ENCODE measurements around the gene ZBTB46. TPM values are rescaled to one million over a fixed set of nuclear protein-coding genes. Genes with fewer than 3 reads are reported as not detected.
A peak's percentile ranks its signal among the peaks of the same experiment; 100 is the strongest.

The ZBTB46 gene
- total and polyA plus RNA-seq, 2 donors: 3.7 to 5.8 TPM

DNA sequence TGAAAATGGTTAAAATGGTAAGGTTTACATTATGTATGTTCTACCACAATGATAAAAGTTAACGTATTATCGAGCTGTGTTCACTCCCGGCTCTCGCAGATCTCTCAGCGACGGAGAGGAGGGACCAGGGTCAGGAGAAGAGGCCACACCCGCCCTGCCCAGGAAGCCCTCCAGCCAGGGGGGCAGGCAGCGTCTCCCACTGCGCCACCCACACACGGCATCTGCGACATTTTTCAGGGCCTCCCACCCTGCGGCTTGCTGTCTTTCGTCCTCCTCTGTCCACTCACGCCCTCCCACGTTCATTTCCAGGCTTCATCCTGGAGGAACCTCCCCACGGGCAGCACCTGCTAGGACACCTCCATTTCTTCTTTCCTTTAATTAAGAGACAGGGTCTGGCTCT lies 43.3 kb downstream of the ZBTB46 start:
- peaks cover 0 to 4% of the 10 kb centered on the region in 2 donors for H3K4me1 ChIP-seq (ENCODE audit: control insufficient read depth in 2 of 2, insufficient read depth in 2 of 2, low read length in 2 of 2)
- no peaks in the 10 kb centered on the region for H3K9me3 ChIP-seq (ENCODE audit: control insufficient read depth in 2 of 2, insufficient read depth in 1 of 2, low read length in 1 of 2)
- WGBS: 93% methylated on average over 16 of the region's 16 CpGs
- H3K27me3 ChIP-seq (ENCODE audit: control insufficient read depth in 2 of 2, insufficient read depth in 1 of 2, low read length in 1 of 2): peaks cover 0 to 6% of the 10 kb centered on the region in 2 donors
- no peak for DNase-seq (ENCODE audit: low read depth in 6 of 9, low spot score in 9 of 9)
- H3K36me3 ChIP-seq (ENCODE audit: control insufficient read depth in 2 of 2, insufficient read depth in 2 of 2, low read length in 1 of 2): no peaks in the 10 kb centered on the region
- H3K27ac ChIP-seq (ENCODE audit: low read depth in 1 of 2, low read length in 1 of 2): no peak overlapping the region
- H3K4me3 ChIP-seq (ENCODE audit: low read length in 2 of 2): no peak overlapping the region

GRCh38 chr20:63787302-63787701 lies 43.8 kb downstream of the ZBTB46 start:
- no peak for DNase-seq (ENCODE audit: low read depth in 6 of 9, low spot score in 9 of 9)
- H3K27ac ChIP-seq (ENCODE audit: low read depth in 1 of 2, low read length in 1 of 2): no peak overlapping the region
- WGBS: 94% methylated on average over 11 of the region's 11 CpGs

GRCh38 chr20:63785691-63786131 lies 45.4 kb downstream of the ZBTB46 start:
- Histone ChIP-seq H3K36me3 (ENCODE audit: control insufficient read depth in 2 of 2, insufficient read depth in 2 of 2, low read length in 1 of 2) (no peaks in the 10 kb centered on the region), H3K4me1 (ENCODE audit: control insufficient read depth in 2 of 2, insufficient read depth in 2 of 2, low read length in 2 of 2) (peaks cover 0 to 12% of the 10 kb centered on the region in 2 donors), H3K27ac (ENCODE audit: low read depth in 1 of 2, low read length in 1 of 2) (no peak overlapping the region), H3K9me3 (ENCODE audit: control insufficient read depth in 2 of 2, insufficient read depth in 1 of 2, low read length in 1 of 2) (no peaks in the 10 kb centered on the region), H3K4me3 (ENCODE audit: low read length in 2 of 2) (no peak overlapping the region), H3K27me3 (ENCODE audit: control insufficient read depth in 2 of 2, insufficient read depth in 1 of 2, low read length in 1 of 2) (no peaks in the 10 kb centered on the region)
- WGBS: 89% methylated on average over 14 of the region's 14 CpGs
- no peak for DNase-seq (ENCODE audit: low read depth in 6 of 9, low spot score in 9 of 9)

More at GRCh38 chr20:63787302-63787701, 43.8 kb downstream of the ZBTB46 start:
- Histone ChIP-seq H3K9me3 (ENCODE audit: control insufficient read depth in 2 of 2, insufficient read depth in 1 of 2, low read length in 1 of 2) (no peaks in the 10 kb centered on the region), H3K4me3 (ENCODE audit: low read length in 2 of 2) (no peak overlapping the region), H3K36me3 (ENCODE audit: control insufficient read depth in 2 of 2, insufficient read depth in 2 of 2, low read length in 1 of 2) (no peaks in the 10 kb centered on the region), H3K27me3 (ENCODE audit: control insufficient read depth in 2 of 2, insufficient read depth in 1 of 2, low read length in 1 of 2) (peaks cover 0 to 5% of the 10 kb centered on the region in 2 donors), H3K4me1 (ENCODE audit: control insufficient read depth in 2 of 2, insufficient read depth in 2 of 2, low read length in 2 of 2) (peaks cover 0 to 8% of the 10 kb centered on the region in 2 donors)

- 94% methylated on average over 16 of the region's 16 CpGs for WGBS
- no peaks in the 10 kb centered on the region for H3K27me3 ChIP-seq (ENCODE audit: control insufficient read depth in 2 of 2, insufficient read depth in 1 of 2, low read length in 1 of 2)
- H3K27ac ChIP-seq (ENCODE audit: low read depth in 1 of 2, low read length in 1 of 2): no peak overlapping the region
- H3K4me1 ChIP-seq (ENCODE audit: control insufficient read depth in 2 of 2, insufficient read depth in 2 of 2, low read length in 2 of 2): peaks cover 0 to 12% of the 10 kb centered on the region in 2 donors
- H3K4me3 ChIP-seq (ENCODE audit: low read length in 2 of 2): no peak overlapping the region
- no peaks in the 10 kb centered on the region for H3K9me3 ChIP-seq (ENCODE audit: control insufficient read depth in 2 of 2, insufficient read depth in 1 of 2, low read length in 1 of 2)
- DNase-seq (ENCODE audit: low read depth in 6 of 9, low spot score in 9 of 9): no peak
- H3K36me3 ChIP-seq (ENCODE audit: control insufficient read depth in 2 of 2, insufficient read depth in 2 of 2, low read length in 1 of 2): no peaks in the 10 kb centered on the region
These were observed 47.1 kb downstream of the ZBTB46 start for GRCh38 chr20:63783970-63784369.

DNA sequence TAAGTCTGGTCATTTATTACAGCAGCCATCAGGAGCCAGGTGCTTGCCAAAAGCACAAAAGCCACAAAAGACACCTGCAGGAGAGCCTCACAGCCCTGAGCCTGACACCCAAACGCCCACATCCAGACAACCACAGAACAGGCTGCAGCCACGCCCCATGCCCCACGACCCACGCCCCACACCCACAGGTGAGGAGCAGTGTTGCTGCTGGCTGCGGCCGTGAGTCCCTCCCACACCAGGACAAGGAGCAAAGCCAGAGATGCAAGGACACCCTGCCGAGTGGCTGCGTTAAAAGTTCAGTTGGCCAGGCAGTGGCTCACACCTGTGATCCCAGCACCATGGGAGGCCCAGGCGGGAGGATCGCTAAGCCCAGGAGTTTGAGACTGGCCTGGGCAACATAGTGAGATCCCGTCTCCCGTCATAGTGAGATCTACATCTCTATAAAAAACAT lies 48.5 kb downstream of the ZBTB46 start:
- no peaks in the 10 kb centered on the region for H3K9me3 ChIP-seq (ENCODE audit: control insufficient read depth in 2 of 2, insufficient read depth in 1 of 2, low read length in 1 of 2)
- H3K27me3 ChIP-seq (ENCODE audit: control insufficient read depth in 2 of 2, insufficient read depth in 1 of 2, low read length in 1 of 2): no peaks in the 10 kb centered on the region
- DNase-seq (ENCODE audit: low read depth in 6 of 9, low spot score in 9 of 9): peak in 1 of 9 donors; percentile 35
- WGBS: 75% methylated on average over 12 of the region's 12 CpGs
- H3K4me3 ChIP-seq (ENCODE audit: low read length in 2 of 2): no peak overlapping the region
- H3K36me3 ChIP-seq (ENCODE audit: control insufficient read depth in 2 of 2, insufficient read depth in 2 of 2, low read length in 1 of 2): no peaks in the 10 kb centered on the region
- peaks cover 0 to 12% of the 10 kb centered on the region in 2 donors for H3K4me1 ChIP-seq (ENCODE audit: control insufficient read depth in 2 of 2, insufficient read depth in 2 of 2, low read length in 2 of 2)
- H3K27ac ChIP-seq (ENCODE audit: low read depth in 1 of 2, low read length in 1 of 2): no peak overlapping the region

- no peak overlapping the region for H3K27ac ChIP-seq (ENCODE audit: low read depth in 1 of 2, low read length in 1 of 2)
- no peaks in the 10 kb centered on the region for H3K36me3 ChIP-seq (ENCODE audit: control insufficient read depth in 2 of 2, insufficient read depth in 2 of 2, low read length in 1 of 2)
- peak in 2 of 9 donors; percentile 21 to 42 for DNase-seq (ENCODE audit: low read depth in 6 of 9, low spot score in 9 of 9)
- no peaks in the 10 kb centered on the region for H3K9me3 ChIP-seq (ENCODE audit: control insufficient read depth in 2 of 2, insufficient read depth in 1 of 2, low read length in 1 of 2)
- no peak overlapping the region for H3K4me3 ChIP-seq (ENCODE audit: low read length in 2 of 2)
- peaks cover 0 to 12% of the 10 kb centered on the region in 2 donors for H3K4me1 ChIP-seq (ENCODE audit: control insufficient read depth in 2 of 2, insufficient read depth in 2 of 2, low read length in 2 of 2)
- 66% methylated on average over 18 of the region's 18 CpGs for WGBS
- no peaks in the 10 kb centered on the region for H3K27me3 ChIP-seq (ENCODE audit: control insufficient read depth in 2 of 2, insufficient read depth in 1 of 2, low read length in 1 of 2)
These were observed 49.0 kb downstream of the ZBTB46 start for GRCh38 chr20:63782051-63782471.

DNA sequence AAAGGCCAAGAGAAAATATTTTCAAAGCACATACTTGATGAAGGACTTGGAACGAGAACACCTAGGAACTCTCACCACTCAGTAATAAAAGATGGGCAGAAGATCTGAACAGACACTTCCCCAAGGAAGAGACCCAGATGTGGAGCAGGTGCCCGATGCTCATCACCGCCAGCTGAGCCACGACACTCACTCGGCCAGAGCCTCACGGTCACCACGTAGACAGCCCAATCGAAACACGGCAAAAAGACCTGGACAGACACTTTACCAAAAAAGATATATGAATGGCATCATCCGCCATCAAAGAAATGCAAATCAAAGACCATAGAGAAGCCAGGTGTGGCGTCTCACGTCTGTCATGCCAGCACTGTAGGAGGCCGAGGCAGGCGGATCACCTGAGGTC lies 49.9 kb downstream of the ZBTB46 start:
- WGBS: 96% methylated on average over 14 of the region's 14 CpGs
- Histone ChIP-seq H3K27ac (ENCODE audit: low read depth in 1 of 2, low read length in 1 of 2) (no peak overlapping the region), H3K4me3 (ENCODE audit: low read length in 2 of 2) (no peak overlapping the region), H3K27me3 (ENCODE audit: control insufficient read depth in 2 of 2, insufficient read depth in 1 of 2, low read length in 1 of 2) (no peaks in the 10 kb centered on the region), H3K4me1 (ENCODE audit: control insufficient read depth in 2 of 2, insufficient read depth in 2 of 2, low read length in 2 of 2) (peaks cover 0 to 11% of the 10 kb centered on the region in 2 donors), H3K36me3 (ENCODE audit: control insufficient read depth in 2 of 2, insufficient read depth in 2 of 2, low read length in 1 of 2) (no peaks in the 10 kb centered on the region), H3K9me3 (ENCODE audit: control insufficient read depth in 2 of 2, insufficient read depth in 1 of 2, low read length in 1 of 2) (no peaks in the 10 kb centered on the region)
- DNase-seq (ENCODE audit: low read depth in 6 of 9, low spot score in 9 of 9): no peak

- WGBS: 90% methylated on average over 9 of the region's 9 CpGs
- no peaks in the 10 kb centered on the region for H3K36me3 ChIP-seq (ENCODE audit: control insufficient read depth in 2 of 2, insufficient read depth in 2 of 2, low read length in 1 of 2)
- no peak overlapping the region for H3K4me3 ChIP-seq (ENCODE audit: low read length in 2 of 2)
- DNase-seq (ENCODE audit: low read depth in 6 of 9, low spot score in 9 of 9): no peak
- no peak overlapping the region for H3K27ac ChIP-seq (ENCODE audit: low read depth in 1 of 2, low read length in 1 of 2)
- peaks cover 2 to 22% of the 10 kb centered on the region in 2 donors for H3K4me1 ChIP-seq (ENCODE audit: control insufficient read depth in 2 of 2, insufficient read depth in 2 of 2, low read length in 2 of 2)
- peaks cover 0 to 5% of the 10 kb centered on the region in 2 donors for H3K27me3 ChIP-seq (ENCODE audit: control insufficient read depth in 2 of 2, insufficient read depth in 1 of 2, low read length in 1 of 2)
- H3K9me3 ChIP-seq (ENCODE audit: control insufficient read depth in 2 of 2, insufficient read depth in 1 of 2, low read length in 1 of 2): no peaks in the 10 kb centered on the region
These were observed 52.2 kb downstream of the ZBTB46 start for GRCh38 chr20:63778857-63779256.

- no peak overlapping the region for H3K4me3 ChIP-seq (ENCODE audit: low read length in 2 of 2)
- no peak overlapping the region for H3K27ac ChIP-seq (ENCODE audit: low read depth in 1 of 2, low read length in 1 of 2)
- peaks cover 0 to 5% of the 10 kb centered on the region in 2 donors for H3K27me3 ChIP-seq (ENCODE audit: control insufficient read depth in 2 of 2, insufficient read depth in 1 of 2, low read length in 1 of 2)
- H3K36me3 ChIP-seq (ENCODE audit: control insufficient read depth in 2 of 2, insufficient read depth in 2 of 2, low read length in 1 of 2): no peaks in the 10 kb centered on the region
- H3K9me3 ChIP-seq (ENCODE audit: control insufficient read depth in 2 of 2, insufficient read depth in 1 of 2, low read length in 1 of 2): peaks cover 0 to 4% of the 10 kb centered on the region in 2 donors
- DNase-seq (ENCODE audit: low read depth in 6 of 9, low spot score in 9 of 9): no peak
- H3K4me1 ChIP-seq (ENCODE audit: control insufficient read depth in 2 of 2, insufficient read depth in 2 of 2, low read length in 2 of 2): peaks cover 6 to 28% of the 10 kb centered on the region in 2 donors
- WGBS: 79% methylated on average over 19 of the region's 19 CpGs
These were observed 52.9 kb downstream of the ZBTB46 start for GRCh38 chr20:63778034-63778752.
